A549 (cell line): Measurements from ENCODE around the gene OPN1SW. TPM values are rescaled to one million over a fixed set of nuclear protein-coding genes. Genes with fewer than 3 reads are reported as not detected.

ENCODE experiments used
- ATAC-seq, 2 experiments: fragments of 200-7000 bp in 1 of 2; fragments of >200 bp in 1 of 2; cut with Nextera tagmentation in 1 of 2; cut with Tn5 transposase in 1 of 2; 3 replicates each; pipeline versions ENCODE4 v1.8.0 to v1.9.1; 2018 to 2020; ENCODE audit warnings: mild to moderate bottlenecking in 1 of 2, moderate library complexity in 1 of 2
- CTCF ChIA-PET: fragments of 300-600 bp; sonication (Branson Sonifier 250); formaldehyde crosslinking; extraction: SDS; loops from one replicate; lab custom pipeline; 2021; ENCODE audit warnings: antibody characterized with exemption, inconsistent platforms; lab: Yijun Ruan, JAX
- POLR2A ChIA-PET: fragments of 350-600 bp; formaldehyde crosslinking; extraction: SDS; loops from one replicate; lab custom pipeline; 2021; ENCODE audit warnings: antibody characterized with exemption, inconsistent platforms; lab: Yijun Ruan, JAX
- DNase-seq, 2 experiments: peaks; one replicate each; pipeline versions ENCODE4 v3.0.0 to v3.0.0-alpha.2; 2011 to 2016; ENCODE audit warnings: low read depth in 1 of 2, low spot score in 1 of 2
- FAIRE-seq: peaks from 2 replicates; lab custom pipeline; 2011; peaks lifted over from hg19 to GRCh38; lab: Jason Lieb, UNC
- H3K27ac ChIP-seq, 2 experiments: fragments of >200 bp; sonication (Bioruptor Twin); formaldehyde crosslinking; 3 replicates each; pipeline ENCODE4 v1.5.1; 2016 to 2017
- H3K4me1 ChIP-seq: fragments of >200 bp; sonication (Bioruptor Twin); formaldehyde crosslinking; 3 replicates; pipeline ENCODE4 v1.6.1; 2016
- H3K4me2 ChIP-seq: fragments of >200 bp; sonication (Bioruptor Twin); formaldehyde crosslinking; 3 replicates; pipeline ENCODE4 v1.6.1; 2016
- H3K4me3 ChIP-seq: fragments of >200 bp; sonication (Bioruptor Twin); formaldehyde crosslinking; 3 replicates; pipeline ENCODE4 v1.5.1; 2016
- H3K9me3 ChIP-seq: fragments of >200 bp; sonication (Bioruptor Twin); formaldehyde crosslinking; 3 replicates; pipeline ENCODE4 v1.6.1; 2016
- BCL3 ChIP-seq: fragments of >200 bp; sonication (Bioruptor Twin); formaldehyde crosslinking; IDR thresholded peaks from 3 replicates; pipeline ENCODE4 v1.6.1; 2016
- BHLHE40 ChIP-seq: IDR thresholded peaks from 2 replicates; pipeline ENCODE4 v1.6.1; 2012; ENCODE audit warnings: low read depth, low read length, inconsistent platforms
- CBX8 ChIP-seq: fragments of 200-600 bp; sonication (generic); IDR thresholded peaks from 2 replicates; pipeline ENCODE4 v1.6.1; 2016
- CTCF ChIP-seq: fragments of >200 bp; sonication (Bioruptor Twin); formaldehyde crosslinking; IDR thresholded peaks from 3 replicates; pipeline ENCODE4 v1.5.1; 2016
- FOXS1 ChIP-seq: fragments of 250-450 bp; sonication (Bioruptor Pico); IDR thresholded peaks from 2 replicates; pipeline ENCODE4 v1.5.0; 2020; ENCODE audit warnings: mild to moderate bottlenecking, moderate library complexity
- GATA3 ChIP-seq: IDR thresholded peaks from 2 replicates; pipeline ENCODE4 v1.6.1; 2012; ENCODE audit warnings: borderline replicate concordance
- HDAC2 ChIP-seq: fragments of 200-600 bp; sonication (generic); IDR thresholded peaks from 2 replicates; pipeline ENCODE4 v1.6.1; 2016
- HEYL ChIP-seq: fragments of 250-450 bp; sonication (Bioruptor Pico); IDR thresholded peaks from 2 replicates; pipeline ENCODE4 v1.8.0; 2021; ENCODE audit warnings: mild to moderate bottlenecking, moderate library complexity
- HOXB13 ChIP-seq: fragments of 250-450 bp; sonication (Bioruptor Pico); IDR thresholded peaks from 2 replicates; pipeline ENCODE4 v1.5.0; 2020; ENCODE audit warnings: low read depth, mild to moderate bottlenecking, moderate library complexity
- JUN ChIP-seq, 2 experiments: fragments of >200 bp; sonication (Bioruptor Twin); formaldehyde crosslinking; IDR thresholded peaks; 2 replicates in 1 of 2; 3 replicates in 1 of 2; pipeline ENCODE4 v1.6.1; 2016 to 2017
- MAFK ChIP-seq: fragments of 450-650 bp; IDR thresholded peaks from 2 replicates; pipeline ENCODE4 v1.6.1; 2014; ENCODE audit not compliant: partially characterized antibody
- MYC ChIP-seq: IDR thresholded peaks from 2 replicates; pipeline ENCODE4 v1.6.1; 2012; ENCODE audit warnings: mild to moderate bottlenecking, inconsistent platforms, low read length, improper control_type of control experiment, borderline replicate concordance
- PBX3 ChIP-seq: IDR thresholded peaks from 2 replicates; pipeline ENCODE4 v1.6.1; 2012
- RAD21 ChIP-seq, 2 experiments: fragments of >200 bp in 1 of 2; sonication (Bioruptor Twin) in 1 of 2; formaldehyde crosslinking in 1 of 2; IDR thresholded peaks in 1 of 2; conservative IDR thresholded peaks in 1 of 2; 2 replicates in 1 of 2; 3 replicates in 1 of 2; pipeline ENCODE4 v1.6.1; 2012 to 2018; ENCODE audit warnings: inconsistent platforms in 1 of 2
- RARB ChIP-seq: fragments of 250-450 bp; sonication (Bioruptor Pico); IDR thresholded peaks from 2 replicates; pipeline ENCODE4 v1.8.0; 2021; ENCODE audit warnings: mild to moderate bottlenecking, moderate library complexity
- RCOR1 ChIP-seq: fragments of 150-350 bp; IDR thresholded peaks from 2 replicates; pipeline ENCODE4 v1.6.1; 2014; ENCODE audit warnings: antibody characterized with exemption, low read length, low read depth
- RFX5 ChIP-seq: fragments of 450-650 bp; IDR thresholded peaks from 2 replicates; pipeline ENCODE4 v1.7.1; 2014; ENCODE audit warnings: antibody characterized with exemption, mild to moderate bottlenecking, moderate library complexity
- SMC3 ChIP-seq: fragments of >200 bp; sonication (Bioruptor Twin); formaldehyde crosslinking; IDR thresholded peaks from 3 replicates; pipeline ENCODE4 v1.6.1; 2018; ENCODE audit warnings: inconsistent platforms
- TP53 ChIP-seq: fragments of 250-450 bp; sonication (Bioruptor Pico); IDR thresholded peaks from 2 replicates; pipeline ENCODE4 v1.5.0; 2021; ENCODE audit warnings: mild to moderate bottlenecking, moderate library complexity
- ZC3H11A ChIP-seq: fragments of 450-650 bp; IDR thresholded peaks from 2 replicates; pipeline ENCODE4 v1.6.1; 2014; ENCODE audit warnings: antibody characterized with exemption, mild to moderate bottlenecking
- ZFP36 ChIP-seq: fragments of 450-650 bp; IDR thresholded peaks from 2 replicates; pipeline ENCODE4 v1.6.1; 2014; ENCODE audit warnings: borderline replicate concordance; ENCODE audit not compliant: partially characterized antibody
- ZNF302 ChIP-seq: fragments of 250-450 bp; sonication (Bioruptor Pico); IDR thresholded peaks from 2 replicates; pipeline ENCODE4 v1.9.0; 2021; ENCODE audit warnings: inconsistent platforms, mild to moderate bottlenecking, moderate library complexity
- WGBS: methylation state at CpG from one replicate; pipeline ENCODE4 v1.1.6; 2017; ENCODE audit errors: missing lambda C conversion rate; 5-methylcytosine and 5-hydroxymethylcytosine counted together
- polyA plus RNA-seq, 4 experiments: library from polyadenylated mRNA; depleted of rRNA in 3 of 4; stranded (reverse); fragments of >200 nt; fragmentation: RNase III in 1 of 4; extraction: RNeasy Plus Mini Kit Qiagen cat#74134 plus additional on column Dnase treatment in 1 of 4; gene quantifications; 2 replicates in 3 of 4; 3 replicates in 1 of 4; pipeline ENCODE4 v1.2.3, GENCODE V29; 2011 to 2017
- TF ChIP-seq, protein P1 (sequence below): fragments of 150-350 bp; IDR thresholded peaks from 2 replicates; pipeline ENCODE4 v1.6.1; 2014; ENCODE audit warnings: low read depth, mild to moderate bottlenecking, low read length
- TF ChIP-seq, protein P2 (sequence below): fragments of 450-650 bp; IDR thresholded peaks from 2 replicates; pipeline ENCODE4 v1.6.1; 2014; ENCODE audit warnings: antibody characterized with exemption

Gene OPN1SW
- polyA plus RNA-seq, 2 of the 4 experiments (the other 2 are of a cell fraction) = not detected

DNA sequence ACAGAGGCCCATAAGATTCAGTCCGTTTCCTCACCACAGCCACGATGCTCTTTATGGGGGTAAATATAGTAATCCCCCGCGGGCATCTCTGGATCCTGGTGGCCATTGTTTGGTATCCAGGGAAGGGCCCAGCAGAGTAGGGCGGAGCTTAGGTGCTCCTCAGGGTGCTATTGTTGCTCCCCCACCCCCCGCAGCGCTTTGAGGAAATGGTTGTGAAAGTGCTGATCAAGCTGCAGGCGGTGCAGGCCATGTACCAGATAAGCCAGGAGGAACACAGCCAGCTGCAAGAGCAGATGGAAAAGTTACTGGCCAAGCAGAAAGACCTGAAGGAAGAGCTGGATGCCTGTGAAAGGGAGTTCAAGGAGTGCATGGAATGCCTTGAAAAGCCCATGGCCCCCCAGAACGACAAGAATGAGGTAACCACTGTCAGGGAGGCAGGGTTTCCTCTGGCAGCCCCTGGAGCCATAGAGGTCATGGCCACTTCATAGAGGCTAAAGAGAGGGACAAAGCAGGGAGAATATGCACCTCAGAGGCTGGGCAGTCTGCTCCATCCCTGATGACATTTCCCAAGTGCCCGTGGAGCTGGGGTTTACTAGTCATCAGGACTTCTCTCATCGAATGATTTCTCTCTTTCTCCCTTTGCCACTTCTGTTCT, 37.0 kb upstream of the OPN1SW start (continued):
- no peak for TF ChIP-seq BCL3

DNA sequence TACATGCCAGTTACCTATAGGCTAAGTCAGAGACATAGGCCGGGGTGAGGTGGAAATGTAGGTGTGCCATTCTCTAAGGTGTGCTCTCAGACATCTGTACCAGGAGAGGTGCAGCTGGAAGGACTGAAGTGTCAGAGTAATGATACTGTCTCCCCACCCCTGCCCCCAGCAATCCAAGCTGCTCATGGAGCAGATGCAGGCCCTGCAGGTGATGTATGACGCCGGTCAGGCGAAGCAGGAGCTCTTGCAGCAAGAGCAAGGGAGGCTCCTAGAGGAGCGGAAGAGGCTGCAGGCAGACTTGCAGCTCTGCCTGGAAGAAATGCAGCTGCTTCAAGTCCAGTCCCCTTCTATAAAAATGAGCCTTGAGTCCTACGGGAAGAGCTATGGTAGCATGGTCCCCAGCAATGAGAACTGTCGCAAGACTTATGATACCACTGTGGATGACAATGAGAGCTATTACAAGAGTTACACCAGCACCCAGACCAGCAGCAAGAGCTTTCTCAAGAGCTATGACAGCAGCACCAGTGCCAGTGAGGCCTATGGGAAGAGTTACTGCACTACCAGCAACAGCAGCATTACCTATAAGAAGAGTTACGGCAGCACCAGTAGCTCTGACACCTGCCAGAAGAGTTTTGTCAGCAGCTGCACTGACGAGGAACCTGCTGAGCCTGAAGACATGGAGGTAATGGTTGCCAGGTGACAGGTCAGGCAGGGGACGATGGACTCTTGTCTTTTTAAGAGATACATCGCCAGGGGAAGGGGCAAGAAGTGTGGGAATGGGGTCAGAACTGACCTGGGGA, 36.2 kb upstream of the OPN1SW start:
- FAIRE-seq = no peak
- no peaks in the 10 kb centered on the region for H3K4me1 ChIP-seq
- 82% methylated on average over 10 of the region's 11 CpGs for WGBS
- TF ChIP-seq RAD21 (conservative IDR thresholded peaks at IDR 0.05 in 1 of 2, IDR thresholded peaks at IDR 0.05 in 1 of 2) = no peak
- no peak for TF ChIP-seq FOXS1 (CRISPR knock-in tag)
- no peak for TF ChIP-seq BHLHE40
- TF ChIP-seq TP53 = no peak
- no peak for TF ChIP-seq RARB (CRISPR knock-in tag)
- no peak for TF ChIP-seq BCL3
- TF ChIP-seq ZNF302 (CRISPR knock-in tag) = no peak
- no peak for TF ChIP-seq ZC3H11A
- no peak for TF ChIP-seq RFX5
- TF ChIP-seq GATA3 = no peak
- TF ChIP-seq MAFK = no peak
- no peak for TF ChIP-seq RCOR1
- TF ChIP-seq, protein P1, sequence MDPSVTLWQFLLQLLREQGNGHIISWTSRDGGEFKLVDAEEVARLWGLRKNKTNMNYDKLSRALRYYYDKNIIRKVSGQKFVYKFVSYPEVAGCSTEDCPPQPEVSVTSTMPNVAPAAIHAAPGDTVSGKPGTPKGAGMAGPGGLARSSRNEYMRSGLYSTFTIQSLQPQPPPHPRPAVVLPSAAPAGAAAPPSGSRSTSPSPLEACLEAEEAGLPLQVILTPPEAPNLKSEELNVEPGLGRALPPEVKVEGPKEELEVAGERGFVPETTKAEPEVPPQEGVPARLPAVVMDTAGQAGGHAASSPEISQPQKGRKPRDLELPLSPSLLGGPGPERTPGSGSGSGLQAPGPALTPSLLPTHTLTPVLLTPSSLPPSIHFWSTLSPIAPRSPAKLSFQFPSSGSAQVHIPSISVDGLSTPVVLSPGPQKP = no peak
- no peak for TF ChIP-seq HOXB13 (CRISPR knock-in tag)
- POLR2A ChIA-PET = no interaction called here
- H3K9me3 ChIP-seq = no peaks in the 10 kb centered on the region
- no peak overlapping the region for H3K4me2 ChIP-seq
- ATAC-seq = no peak
- CTCF ChIA-PET = interaction anchor here (0.5 kb wide), 1 partner anchor 140 kb away, joined by 3 read pairs; no protein-coding TSS in a partner anchor
- no peak overlapping the region for H3K27ac ChIP-seq
- no peak for DNase-seq
- no peak overlapping the region for H3K4me3 ChIP-seq

GRCh38 chr7:128810997-128811396, 35.4 kb upstream of the OPN1SW start:
- no peak for ATAC-seq
- Histone ChIP-seq H3K4me3 (no peak overlapping the region), H3K4me1 (no peaks in the 10 kb centered on the region), H3K4me2 (no peak overlapping the region), H3K9me3 (no peaks in the 10 kb centered on the region), H3K27ac (no peak overlapping the region)
- no peak for FAIRE-seq
- ChIA-PET POLR2A (no interaction called here), CTCF (no interaction called here)
- no peak for DNase-seq
- 79% methylated on average over 3 of the region's 3 CpGs for WGBS
- no peak for TF ChIP-seq SMC3
- TF ChIP-seq ZNF302 (CRISPR knock-in tag) = no peak
- no peak for TF ChIP-seq ZFP36
- no peak for TF ChIP-seq PBX3
- no peak for TF ChIP-seq HDAC2
- TF ChIP-seq, protein P2, sequence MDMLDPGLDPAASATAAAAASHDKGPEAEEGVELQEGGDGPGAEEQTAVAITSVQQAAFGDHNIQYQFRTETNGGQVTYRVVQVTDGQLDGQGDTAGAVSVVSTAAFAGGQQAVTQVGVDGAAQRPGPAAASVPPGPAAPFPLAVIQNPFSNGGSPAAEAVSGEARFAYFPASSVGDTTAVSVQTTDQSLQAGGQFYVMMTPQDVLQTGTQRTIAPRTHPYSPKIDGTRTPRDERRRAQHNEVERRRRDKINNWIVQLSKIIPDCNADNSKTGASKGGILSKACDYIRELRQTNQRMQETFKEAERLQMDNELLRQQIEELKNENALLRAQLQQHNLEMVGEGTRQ = no peak
- no peak for TF ChIP-seq CTCF
- no peak for TF ChIP-seq HEYL (CRISPR knock-in tag)
- TF ChIP-seq JUN (IDR thresholded peaks at IDR 0.05) = no peak
- no peak for TF ChIP-seq CBX8
- no peak for TF ChIP-seq MYC
